Smooth muscle cell (in vitro differentiated cells): Measurements from ENCODE around the gene RHOXF2. TPM values are rescaled to one million over a fixed set of nuclear protein-coding genes. Genes with fewer than 3 reads are reported as not detected.
"Not testable (repeated sequence)": the region's sequence is repeated elsewhere in the genome, so short reads cannot be mapped to it uniquely, and the experiment has no call there.

Source experiments
- DNase-seq: peaks from one replicate; lab custom pipeline; 2025; ENCODE audit not compliant: unreplicated experiment; lab: John Stamatoyannopoulos, UW
- H2AFZ ChIP-seq: fragments of 200-600 bp; sonication (generic); 2 replicates; pipeline ENCODE4 v1.6.0; 2016; ENCODE audit warnings: antibody characterized with exemption, low read depth, mild to moderate bottlenecking
- H3F3A ChIP-seq: fragments of 200-600 bp; sonication (generic); 2 replicates; pipeline ENCODE4 v1.6.0; 2017; ENCODE audit warnings: antibody characterized with exemption, low read depth
- H3K27ac ChIP-seq: fragments of 200-600 bp; sonication (generic); 2 replicates; pipeline ENCODE4 v1.5.1; 2016; ENCODE audit warnings: low read depth, mild to moderate bottlenecking
- H3K27me3 ChIP-seq: fragments of 200-600 bp; sonication (generic); 2 replicates; pipeline ENCODE4 v1.6.1; 2016; ENCODE audit warnings: low read depth, mild to moderate bottlenecking
- H3K36me3 ChIP-seq: fragments of 200-600 bp; sonication (generic); 2 replicates; pipeline ENCODE4 v1.5.1; 2016; ENCODE audit warnings: low read depth
- H3K4me1 ChIP-seq: fragments of 200-600 bp; sonication (generic); 2 replicates; pipeline ENCODE4 v1.5.1; 2016; ENCODE audit warnings: low read depth
- H3K4me2 ChIP-seq: fragments of 200-600 bp; sonication (generic); 2 replicates; pipeline ENCODE4 v1.6.0; 2016; ENCODE audit warnings: mild to moderate bottlenecking
- H3K4me3 ChIP-seq: fragments of 200-600 bp; sonication (generic); 2 replicates; pipeline ENCODE4 v1.5.1; 2016; ENCODE audit warnings: mild to moderate bottlenecking
- H3K79me2 ChIP-seq: fragments of 200-600 bp; sonication (generic); 2 replicates; pipeline ENCODE4 v1.6.0; 2016; ENCODE audit warnings: low read depth, mild to moderate bottlenecking
- H3K9ac ChIP-seq: fragments of 200-600 bp; sonication (generic); 2 replicates; pipeline ENCODE4 v1.6.0; 2016; ENCODE audit warnings: low read depth
- H3K9me3 ChIP-seq: fragments of 200-600 bp; sonication (generic); replicated peaks from 2 replicates; pipeline ENCODE4 v1.5.1; 2016; ENCODE audit warnings: low read depth
- H4K20me1 ChIP-seq: fragments of 200-600 bp; sonication (generic); 2 replicates; pipeline ENCODE4 v1.6.0; 2016; ENCODE audit warnings: low read depth
- WGBS: methylation state at CpG from one replicate; pipeline ENCODE4 v1.1.7; 2016; ENCODE audit warnings: low lambda C conversion rate; 5-methylcytosine and 5-hydroxymethylcytosine counted together
- polyA plus RNA-seq: library from polyadenylated mRNA; unstranded; fragments of >200 nt; fragmentation: Nextera tagmentation; extraction: Ambion mirVana; gene quantifications from 2 replicates; pipeline ENCODE4 v1.2.1, GENCODE V29; 2016
- total RNA-seq: library from RNA; depleted of rRNA; stranded (reverse); fragments of >200 nt; gene quantifications from 2 replicates; pipeline ENCODE4 v1.2.3, GENCODE V29; 2014
- TF ChIP-seq, protein P1 (sequence below): fragments of 200-600 bp; sonication (generic); IDR thresholded peaks from 2 replicates; pipeline ENCODE4 v1.5.1; 2017; ENCODE audit warnings: borderline replicate concordance, mild to moderate bottlenecking, antibody characterized with exemption; ENCODE audit not compliant: insufficient read depth, poor library complexity, severe bottlenecking

RHOXF2 gene
- total and polyA plus RNA-seq, 2 experiments from 2014 or later: not detected

DNA sequence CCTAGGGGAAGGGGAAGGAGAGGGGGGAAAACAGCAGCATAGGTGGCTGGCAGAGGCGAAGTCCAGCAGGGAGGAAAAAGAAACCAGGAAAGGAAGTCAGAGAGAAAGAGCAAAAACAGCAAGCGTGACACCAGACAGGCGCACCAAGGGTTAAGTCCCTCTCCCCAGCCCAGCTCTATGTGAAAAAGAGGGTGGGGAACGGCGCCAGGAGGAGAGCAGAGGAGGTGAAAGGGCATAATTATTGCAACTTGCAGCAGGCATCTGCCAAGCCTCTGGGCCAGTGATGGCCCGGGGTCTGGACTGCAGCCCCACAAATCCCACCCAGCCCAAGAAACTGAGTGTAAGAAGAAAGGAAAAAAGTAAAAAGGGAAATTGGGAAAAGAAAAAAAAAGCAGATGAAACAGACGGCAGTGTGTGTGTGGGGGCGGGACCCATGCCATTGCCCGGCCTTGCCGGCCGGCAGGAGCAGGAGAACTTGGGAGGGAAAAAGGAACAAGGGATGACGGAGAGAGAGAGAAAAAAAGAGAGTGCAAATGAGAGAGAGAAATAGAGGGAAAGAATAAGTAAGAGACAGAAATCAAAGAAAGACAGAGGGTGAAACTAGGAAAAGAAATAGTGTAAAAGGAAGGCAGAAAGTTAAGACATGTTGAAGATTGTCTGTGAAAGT is 14.1 kb upstream of the RHOXF2 start:
- H3K9me3 ChIP-seq: peaks cover 6% of the 10 kb centered on the region
- TF ChIP-seq, protein P1, sequence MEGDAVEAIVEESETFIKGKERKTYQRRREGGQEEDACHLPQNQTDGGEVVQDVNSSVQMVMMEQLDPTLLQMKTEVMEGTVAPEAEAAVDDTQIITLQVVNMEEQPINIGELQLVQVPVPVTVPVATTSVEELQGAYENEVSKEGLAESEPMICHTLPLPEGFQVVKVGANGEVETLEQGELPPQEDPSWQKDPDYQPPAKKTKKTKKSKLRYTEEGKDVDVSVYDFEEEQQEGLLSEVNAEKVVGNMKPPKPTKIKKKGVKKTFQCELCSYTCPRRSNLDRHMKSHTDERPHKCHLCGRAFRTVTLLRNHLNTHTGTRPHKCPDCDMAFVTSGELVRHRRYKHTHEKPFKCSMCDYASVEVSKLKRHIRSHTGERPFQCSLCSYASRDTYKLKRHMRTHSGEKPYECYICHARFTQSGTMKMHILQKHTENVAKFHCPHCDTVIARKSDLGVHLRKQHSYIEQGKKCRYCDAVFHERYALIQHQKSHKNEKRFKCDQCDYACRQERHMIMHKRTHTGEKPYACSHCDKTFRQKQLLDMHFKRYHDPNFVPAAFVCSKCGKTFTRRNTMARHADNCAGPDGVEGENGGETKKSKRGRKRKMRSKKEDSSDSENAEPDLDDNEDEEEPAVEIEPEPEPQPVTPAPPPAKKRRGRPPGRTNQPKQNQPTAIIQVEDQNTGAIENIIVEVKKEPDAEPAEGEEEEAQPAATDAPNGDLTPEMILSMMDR: no peak
- no peak overlapping the region for H3K27ac ChIP-seq
- no peak overlapping the region for H2AFZ ChIP-seq
- H3K79me2 ChIP-seq: no peaks in the 10 kb centered on the region
- no peaks in the 10 kb centered on the region for H3K36me3 ChIP-seq
- 66% methylated on average over 12 of the region's 12 CpGs for WGBS
- H3F3A ChIP-seq: no peaks in the 10 kb centered on the region
- H3K4me1 ChIP-seq: no peaks in the 10 kb centered on the region
- no peaks in the 10 kb centered on the region for H4K20me1 ChIP-seq
- no peak for DNase-seq
- no peak overlapping the region for H3K9ac ChIP-seq
- peak overlapping the region; percentile 44 for H3K4me2 ChIP-seq
- H3K4me3 ChIP-seq: peak overlapping the region; percentile 23
- no peaks in the 10 kb centered on the region for H3K27me3 ChIP-seq

DNA sequence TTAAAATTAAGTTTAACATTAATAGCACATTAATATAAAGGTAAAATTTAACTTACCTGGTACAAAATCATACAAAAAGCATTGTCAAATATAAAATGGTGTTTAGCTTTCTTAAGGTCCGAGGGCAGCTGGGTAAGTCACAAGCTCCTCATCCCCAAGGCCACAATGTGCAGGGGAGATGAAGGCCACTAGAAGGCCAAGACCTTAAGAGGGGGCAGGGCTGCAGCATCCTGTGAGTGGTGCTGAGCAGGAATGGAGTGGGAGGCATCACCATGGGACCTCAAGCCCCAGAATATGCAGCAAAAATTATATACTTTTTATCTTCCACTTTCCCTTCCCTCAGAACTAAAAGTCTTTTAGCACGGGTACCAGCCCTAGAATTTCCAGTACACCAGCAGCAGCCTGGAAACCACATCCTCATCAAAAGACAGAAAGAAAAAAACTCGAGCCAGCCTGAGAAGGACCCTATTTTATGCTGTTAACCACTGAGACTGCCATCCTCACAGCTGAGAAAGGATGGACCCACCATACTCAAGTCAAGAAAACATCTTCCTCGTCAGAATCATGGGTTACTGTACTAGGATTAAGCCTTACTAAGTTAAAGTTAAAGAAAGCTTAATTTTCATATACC is 13.0 kb upstream of the RHOXF2 start:
- H3K4me3 ChIP-seq: no peak overlapping the region
- H3K27ac ChIP-seq: no peak overlapping the region
- H2AFZ ChIP-seq: no peak overlapping the region
- 65% methylated on average over 4 of the region's 4 CpGs for WGBS
- H3K4me2 ChIP-seq: no peak overlapping the region
- TF ChIP-seq, protein P1: no peak
- no peak for DNase-seq
- H3K9me3 ChIP-seq: peaks cover 6% of the 10 kb centered on the region
- no peaks in the 10 kb centered on the region for H3F3A ChIP-seq
- H3K36me3 ChIP-seq: no peaks in the 10 kb centered on the region
- H4K20me1 ChIP-seq: no peaks in the 10 kb centered on the region
- no peaks in the 10 kb centered on the region for H3K27me3 ChIP-seq
- H3K9ac ChIP-seq: no peak overlapping the region
- H3K4me1 ChIP-seq: no peaks in the 10 kb centered on the region
- H3K79me2 ChIP-seq: no peaks in the 10 kb centered on the region

DNA sequence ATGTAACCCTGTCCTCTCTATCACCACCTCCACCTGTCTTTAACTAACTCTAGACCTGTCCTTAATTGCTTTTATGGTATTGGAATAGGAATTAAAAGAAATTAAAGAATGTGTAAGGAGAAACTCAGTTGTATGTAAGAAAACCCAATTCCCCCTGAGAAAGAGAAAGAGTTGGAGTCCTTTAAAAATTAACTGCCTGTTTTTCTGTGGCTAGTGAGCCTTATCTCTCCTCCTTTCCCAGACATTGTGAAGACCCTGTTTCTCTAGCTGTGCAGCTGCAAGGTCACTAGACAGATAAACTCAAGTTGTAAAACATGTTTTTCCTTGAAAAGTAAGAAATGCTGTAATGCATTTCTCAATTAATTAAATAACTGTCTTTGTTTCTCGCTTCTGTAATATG is 12.1 kb upstream of the RHOXF2 start:
- not testable (repeated sequence) for H3K9me3 ChIP-seq, H2AFZ ChIP-seq, H3K79me2 ChIP-seq, H3K4me1 ChIP-seq, H3F3A ChIP-seq, H3K4me2 ChIP-seq, H3K36me3 ChIP-seq, H4K20me1 ChIP-seq, H3K27ac ChIP-seq, H3K9ac ChIP-seq, H3K27me3 ChIP-seq, H3K4me3 ChIP-seq, DNase-seq
- 92% methylated on average over 1 of the region's 1 CpG for WGBS

DNA sequence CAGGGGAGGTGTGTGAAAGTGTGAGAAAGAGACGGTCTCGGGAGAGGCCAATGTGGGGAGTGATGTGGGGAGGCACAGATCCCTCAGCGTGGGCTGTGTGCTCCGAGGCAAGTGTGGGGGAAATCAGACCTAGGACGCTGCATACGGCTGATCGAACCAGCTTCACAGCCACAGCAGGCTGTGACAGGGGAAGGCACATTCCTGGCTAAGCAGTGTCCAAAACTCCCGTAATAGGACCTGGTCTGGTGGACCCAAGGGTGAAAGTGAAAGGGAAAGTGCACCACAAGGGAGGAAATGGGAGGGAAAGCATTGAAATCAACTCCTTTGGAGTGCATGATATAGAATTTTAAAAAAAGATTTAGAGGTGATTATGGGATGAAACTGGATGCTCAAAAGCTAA is 10.9 kb upstream of the RHOXF2 start:
- no peak overlapping the region for H3K4me2 ChIP-seq
- no peaks in the 10 kb centered on the region for H3K4me1 ChIP-seq
- no peaks in the 10 kb centered on the region for H3K36me3 ChIP-seq
- no peaks in the 10 kb centered on the region for H4K20me1 ChIP-seq
- no peaks in the 10 kb centered on the region for H3K27me3 ChIP-seq
- no peak overlapping the region for H2AFZ ChIP-seq
- H3K4me3 ChIP-seq: no peak overlapping the region
- no peak overlapping the region for H3K9ac ChIP-seq
- WGBS: 88% methylated on average over 8 of the region's 8 CpGs
- TF ChIP-seq, protein P1: no peak
- H3K27ac ChIP-seq: no peak overlapping the region
- H3K79me2 ChIP-seq: no peaks in the 10 kb centered on the region
- no peak for DNase-seq
- no peaks in the 10 kb centered on the region for H3F3A ChIP-seq
- peaks cover 6% of the 10 kb centered on the region for H3K9me3 ChIP-seq

DNA sequence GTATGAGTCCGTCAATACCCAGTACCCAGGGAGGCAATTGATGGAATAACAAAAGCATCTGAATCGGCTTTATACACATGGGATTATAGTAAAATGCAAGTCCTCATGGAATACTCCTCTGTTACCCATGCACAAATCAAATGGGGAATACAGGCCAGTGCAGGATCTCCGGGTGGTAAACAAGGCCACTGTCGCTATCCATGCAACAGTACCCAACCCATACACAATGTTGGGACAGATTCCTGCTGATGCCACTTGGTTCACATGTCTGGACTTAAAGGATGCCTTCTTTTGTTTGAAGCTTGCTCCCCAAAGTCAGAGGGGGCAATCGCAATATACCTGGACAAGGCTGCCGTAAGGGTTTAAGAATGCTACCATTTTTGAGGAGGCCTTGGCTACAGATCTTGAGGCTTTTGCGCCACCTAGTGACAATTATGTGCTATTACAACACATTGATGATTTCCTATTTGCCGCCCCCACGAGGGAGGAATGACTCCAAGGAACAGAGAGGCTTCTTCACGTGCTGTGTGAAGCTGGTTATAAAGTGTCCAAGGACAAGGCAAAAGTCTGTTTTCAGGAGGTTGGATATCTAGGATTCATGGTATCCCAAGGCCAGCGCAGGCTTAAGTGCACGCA is 8.2 kb upstream of the RHOXF2 start:
- H3K27me3 ChIP-seq, H3K36me3 ChIP-seq, H3F3A ChIP-seq, H2AFZ ChIP-seq, H3K4me1 ChIP-seq, H3K9ac ChIP-seq, DNase-seq, H3K4me2 ChIP-seq, H3K9me3 ChIP-seq, H3K4me3 ChIP-seq, H3K27ac ChIP-seq, H4K20me1 ChIP-seq, H3K79me2 ChIP-seq: not testable (repeated sequence)
- no CpG with 5 or more reads among the region's 12 CpGs for WGBS

DNA sequence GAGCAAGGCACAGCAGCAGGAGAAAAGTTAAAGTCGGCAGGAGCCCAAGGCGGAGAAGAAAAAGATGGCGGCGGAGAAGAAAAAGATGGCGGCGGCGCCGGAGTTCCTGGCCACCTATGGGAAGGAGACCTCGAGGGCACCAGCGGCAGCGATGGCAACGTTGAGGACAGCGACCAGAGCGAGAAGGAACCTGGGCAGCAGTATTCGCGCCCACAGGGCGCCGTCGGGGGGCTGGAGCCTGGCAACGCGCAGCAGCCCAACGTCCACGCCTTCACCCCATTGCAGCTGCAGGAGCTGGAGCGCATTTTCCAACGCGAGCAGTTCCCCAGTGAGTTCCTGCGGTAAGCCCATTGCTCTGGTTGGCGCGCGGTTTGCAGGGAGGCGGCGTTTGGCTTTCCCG is 673 bp downstream of the RHOXF2 start:
- 94% methylated on average over 15 of the region's 33 CpGs for WGBS
- H3K9me3 ChIP-seq, H3K27ac ChIP-seq, H3K79me2 ChIP-seq, H4K20me1 ChIP-seq, H3K4me2 ChIP-seq, H3K27me3 ChIP-seq, DNase-seq, H3K9ac ChIP-seq, H3F3A ChIP-seq, H3K4me1 ChIP-seq, H2AFZ ChIP-seq, H3K4me3 ChIP-seq, H3K36me3 ChIP-seq: not testable (repeated sequence)
